HG02610 (cell line): ENCODE measurements around the gene ALDOB.

Source experiments
- ATAC-seq: cut with Tn5 transposase; IDR thresholded peaks from one replicate; pipeline ENCODE4 v1.9.1; 2021; ENCODE audit warnings: mild to moderate bottlenecking, moderate library complexity; ENCODE audit not compliant: unreplicated experiment

Gene ALDOB

DNA sequence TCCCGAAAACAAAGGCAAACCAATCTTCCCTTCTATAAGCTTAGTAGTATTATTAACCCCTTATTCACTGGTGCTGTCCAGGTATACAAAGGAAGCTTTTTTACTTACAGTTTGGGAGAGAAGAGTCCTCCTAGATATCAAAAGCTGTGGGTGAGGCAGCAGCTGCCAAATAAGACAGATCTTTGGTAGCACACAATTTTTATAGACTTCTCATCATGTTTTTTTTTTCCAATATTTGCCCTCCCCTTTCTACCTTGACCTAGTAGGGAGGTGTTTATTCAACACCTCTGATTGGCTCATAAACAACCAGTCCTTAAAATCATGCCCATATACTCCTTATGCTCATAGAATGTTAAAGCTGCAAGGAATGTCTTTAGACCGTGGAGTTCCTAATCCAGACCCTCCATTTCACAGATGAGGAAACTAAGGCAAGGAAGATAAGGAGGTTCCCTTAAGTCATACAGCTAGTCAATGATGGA lies at the start of gene ALDOB:
ALDOB (minus strand) TSS at position 174 of the 479 bp plus-strand sequence. CDS start 4,887 bp downstream, outside the sequence.
- ATAC-seq: no peak

DNA sequence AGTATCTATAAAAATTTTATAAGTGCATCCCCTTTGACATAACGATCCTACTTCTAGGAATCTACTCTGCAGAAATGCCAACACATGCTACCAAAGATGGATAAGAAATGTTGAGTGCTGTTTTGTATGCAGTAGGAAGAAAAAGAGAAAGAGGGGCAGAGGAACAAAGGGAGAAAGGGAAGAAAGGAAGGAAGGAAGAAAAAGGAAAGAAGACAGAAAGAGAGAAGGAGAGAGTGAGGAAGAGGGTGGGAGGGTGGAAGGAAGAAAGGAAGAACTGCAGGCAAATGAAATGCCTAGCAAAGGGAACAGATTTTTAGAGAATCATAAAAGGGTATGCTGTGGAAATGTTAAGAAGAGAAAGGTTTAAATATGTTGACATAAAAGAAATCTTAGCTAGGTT lies 48.5 kb upstream of the ALDOB start:
- ATAC-seq: no peak

DNA sequence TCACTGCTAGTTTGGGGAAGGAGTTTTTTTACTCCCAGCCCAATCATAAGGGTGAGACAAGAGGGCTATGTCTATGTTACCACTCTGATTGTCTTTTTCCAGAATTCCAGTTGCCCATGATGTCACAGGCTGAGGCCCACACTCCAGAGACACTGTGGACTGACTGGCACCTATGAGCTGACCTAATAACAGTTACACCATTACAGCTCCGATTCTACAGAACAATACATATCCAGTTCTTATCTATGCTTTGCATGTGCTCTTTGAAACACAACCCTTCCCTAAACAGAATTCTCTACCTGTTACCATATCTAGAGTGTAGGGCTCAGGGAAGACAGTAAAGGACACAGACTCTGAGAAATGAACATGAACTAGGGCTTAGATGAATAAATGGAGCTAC lies 45.7 kb upstream of the ALDOB start:
- ATAC-seq: no peak

DNA sequence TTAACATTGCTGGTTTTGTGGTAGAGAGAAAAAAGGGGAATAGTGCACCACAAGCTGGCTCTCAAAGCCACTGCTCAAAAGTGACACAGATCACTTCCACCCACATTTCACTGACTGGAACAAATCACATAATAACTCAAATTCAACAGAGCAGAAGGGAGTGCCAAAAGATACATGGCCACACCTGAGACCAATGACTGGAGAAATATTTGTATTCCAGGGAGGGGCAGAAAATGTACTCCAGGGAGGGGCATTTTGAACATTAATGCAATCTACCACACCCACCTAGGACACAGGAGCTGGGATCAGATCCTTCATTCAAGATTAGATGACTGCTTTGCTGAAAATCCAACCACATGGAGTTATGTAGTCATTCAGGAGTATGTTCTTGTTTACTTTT lies 44.8 kb upstream of the ALDOB start:
- no peak for ATAC-seq

DNA sequence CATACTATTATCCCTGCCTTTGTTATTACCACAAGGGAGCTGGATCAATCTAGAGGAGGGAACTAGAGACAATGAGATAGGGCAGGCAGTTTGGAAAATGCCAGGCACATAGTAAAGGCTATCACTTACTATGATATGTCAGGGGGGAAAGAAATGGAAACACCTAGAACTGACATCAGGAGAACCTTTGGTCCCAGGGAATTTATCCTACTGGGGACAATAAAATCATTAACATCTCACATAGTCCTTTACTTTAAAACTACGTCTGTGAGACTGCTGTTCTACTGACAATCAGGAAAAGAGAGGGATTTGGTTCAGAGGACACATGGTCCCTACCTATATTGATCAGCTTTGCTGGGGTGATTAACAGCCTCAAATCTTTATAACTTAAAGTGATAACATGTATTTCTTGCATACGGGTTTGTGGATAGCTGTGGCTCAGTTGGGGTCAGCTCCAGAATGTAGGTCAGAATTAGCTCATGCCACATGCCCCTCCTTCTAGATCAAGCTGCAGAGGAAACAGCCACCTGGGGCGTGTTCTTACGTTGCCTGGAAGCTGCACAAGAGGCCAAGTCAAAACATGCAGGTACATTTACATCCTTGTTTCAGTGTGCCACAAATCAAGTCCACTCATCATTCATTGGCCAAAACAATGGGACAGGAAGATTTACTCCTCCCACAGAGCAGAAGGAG lies 43.9 kb upstream of the ALDOB start:
- no peak for ATAC-seq

DNA sequence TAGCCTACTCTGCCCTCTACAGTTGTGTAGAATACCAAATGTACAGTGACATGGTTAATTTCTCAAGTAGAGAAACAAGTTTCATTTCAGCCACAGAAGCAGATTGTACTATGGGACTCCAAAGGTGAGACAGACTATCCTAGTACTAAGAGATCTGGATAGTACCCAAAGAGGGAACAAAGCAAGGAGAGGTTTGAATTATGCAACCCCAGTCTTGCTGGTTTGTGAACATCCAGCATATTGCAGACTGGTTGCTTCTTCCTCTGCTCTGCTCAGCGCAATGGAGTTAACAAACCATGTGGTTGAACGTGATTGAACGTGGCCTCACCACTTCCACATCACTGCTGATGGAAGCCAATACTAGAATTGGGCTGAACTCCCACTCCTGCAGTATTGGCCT lies 43.3 kb upstream of the ALDOB start:
- no peak for ATAC-seq

DNA sequence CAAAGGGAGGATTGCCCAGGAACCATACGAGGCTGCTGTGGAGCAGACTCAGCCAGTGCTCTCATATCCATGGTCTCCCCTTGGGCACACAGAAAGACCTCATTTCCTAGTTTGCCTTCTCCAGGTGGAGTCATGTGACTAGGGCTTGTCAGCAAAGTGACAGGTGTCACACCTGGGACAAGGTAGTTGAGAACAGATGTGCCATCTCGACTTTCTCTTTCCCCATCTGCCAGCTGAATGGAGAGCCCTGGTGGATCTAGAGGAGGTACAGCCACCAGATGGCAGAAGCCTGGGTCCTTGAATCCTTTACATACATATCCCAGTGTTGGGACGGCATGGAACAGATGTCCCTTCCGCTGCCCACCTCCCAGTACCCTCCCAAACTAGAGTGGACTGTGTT lies 42.9 kb upstream of the ALDOB start:
- ATAC-seq: no peak

DNA sequence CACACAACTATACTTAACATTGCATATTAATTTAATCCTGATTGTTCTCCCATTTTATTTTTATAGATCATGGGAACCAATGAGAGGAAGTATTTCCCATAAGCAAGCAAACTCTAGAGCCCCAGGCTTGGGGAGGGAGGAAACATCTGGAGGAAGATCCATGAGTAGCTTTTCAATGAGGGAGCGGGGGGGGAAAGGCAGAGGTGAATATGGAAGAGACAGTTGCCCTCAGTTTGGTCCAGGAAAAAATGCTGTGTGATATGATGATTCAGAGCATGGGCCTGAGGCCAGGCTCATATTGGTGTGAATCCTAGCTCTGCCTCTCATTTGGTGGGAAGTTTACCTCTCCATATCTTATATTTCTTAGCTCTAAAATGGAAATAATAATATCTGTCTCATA lies 42.2 kb upstream of the ALDOB start:
- ATAC-seq: no peak

DNA sequence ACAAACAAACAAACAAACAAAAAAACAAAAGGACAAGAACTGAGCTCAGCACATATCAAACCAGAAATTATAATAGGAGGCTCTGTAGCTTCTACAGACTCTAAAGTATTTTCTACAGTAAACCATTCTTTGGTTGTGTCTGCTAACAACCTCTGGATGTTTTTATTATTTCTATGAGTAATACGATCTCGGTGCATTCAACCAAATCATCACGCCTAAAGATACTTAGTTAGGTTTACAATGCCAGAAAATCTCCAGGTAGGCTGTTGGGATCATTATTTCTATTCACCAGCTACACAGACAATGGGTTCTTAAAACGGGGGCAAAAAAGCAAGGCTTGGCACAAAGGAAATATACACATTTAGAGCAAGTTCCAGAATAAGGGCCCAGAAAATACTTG lies 41.6 kb upstream of the ALDOB start:
- no peak for ATAC-seq

DNA sequence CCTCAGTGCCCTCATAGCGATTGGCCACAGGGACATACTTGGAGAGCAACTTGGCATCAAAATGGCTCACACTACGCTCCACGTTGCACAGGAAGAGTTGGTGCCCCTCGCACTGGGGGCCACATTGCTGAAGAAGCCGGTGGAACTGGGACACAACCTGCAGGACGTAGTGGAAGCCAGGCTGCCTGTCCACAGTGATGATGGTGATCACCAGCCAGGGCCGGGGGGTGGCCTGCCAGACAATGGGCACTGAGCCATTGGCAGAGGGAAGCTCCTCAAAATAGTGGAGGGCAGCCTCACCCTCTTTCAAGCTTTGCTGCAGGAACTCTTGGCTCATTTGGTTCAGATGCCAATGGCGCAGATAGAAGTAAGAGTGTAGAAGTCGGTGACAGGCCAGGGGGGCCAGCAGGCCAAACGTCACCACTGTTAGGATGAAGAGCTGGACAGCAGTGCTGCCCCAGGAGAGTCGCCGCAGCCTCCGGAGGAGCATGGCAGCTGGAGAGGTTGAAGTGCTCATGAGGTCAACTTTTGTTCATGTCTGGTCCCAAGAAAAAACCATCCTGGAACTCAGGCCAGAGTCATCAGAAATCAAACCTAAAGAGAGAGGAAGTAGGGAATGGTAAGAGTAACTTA lies 41.1 kb upstream of the ALDOB start:
- no peak for ATAC-seq

DNA sequence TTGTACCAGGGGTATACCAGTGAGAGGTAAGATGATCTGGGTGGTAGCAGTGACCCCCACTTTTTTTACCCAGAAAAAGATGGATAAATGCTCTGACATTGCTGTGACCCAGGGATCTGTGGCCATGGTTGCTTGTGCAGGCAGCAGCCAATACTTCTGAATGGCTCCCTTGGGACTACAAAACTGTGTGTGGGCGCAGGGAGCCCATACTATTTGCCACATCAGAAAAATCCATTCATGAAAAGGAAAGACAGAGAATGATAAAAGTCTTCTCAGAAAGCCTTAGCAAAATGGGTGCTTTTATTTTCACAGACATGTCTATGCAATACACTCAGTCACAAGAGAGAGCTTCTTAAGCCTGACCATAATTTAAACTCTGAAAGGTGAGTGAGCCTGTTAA lies 37.3 kb upstream of the ALDOB start:
- no peak for ATAC-seq

DNA sequence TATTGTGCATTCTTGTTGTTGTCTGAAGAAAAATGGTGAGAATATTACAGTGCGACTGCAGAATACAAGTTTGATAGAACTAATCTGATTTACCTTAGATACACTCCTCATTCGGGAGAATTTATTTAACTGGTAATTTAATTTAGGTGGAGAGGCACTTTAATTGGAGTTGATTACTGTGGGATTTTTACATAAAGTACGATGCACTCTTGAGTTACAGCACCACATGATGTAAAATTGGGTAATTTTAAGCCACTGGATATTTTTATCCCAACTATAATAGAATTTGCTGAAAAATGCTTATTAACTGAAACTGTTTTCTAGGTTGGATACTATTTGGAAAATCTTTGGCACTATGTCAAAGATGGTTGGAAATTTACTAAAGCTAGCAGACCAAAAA lies 35.4 kb upstream of the ALDOB start:
- ATAC-seq: no peak

DNA sequence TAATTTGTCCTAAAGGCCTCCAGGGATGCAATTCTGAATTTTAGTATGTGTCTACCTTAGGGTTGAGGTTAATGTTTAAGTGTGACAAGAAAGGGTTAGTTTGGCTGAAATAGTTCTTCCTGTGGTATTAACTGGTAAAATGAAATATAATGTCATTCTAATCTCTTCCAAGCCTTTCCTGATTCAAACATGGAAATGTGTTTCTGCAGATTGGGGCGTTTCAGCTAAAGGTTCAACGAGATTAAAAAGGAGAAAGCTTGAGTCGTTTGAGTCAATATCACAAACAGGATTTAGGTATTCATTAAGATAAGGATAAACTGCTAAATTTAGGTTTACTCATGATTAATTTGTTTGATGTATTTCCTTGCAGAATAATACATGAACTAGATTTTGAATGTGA lies 34.4 kb upstream of the ALDOB start:
- ATAC-seq: no peak

DNA sequence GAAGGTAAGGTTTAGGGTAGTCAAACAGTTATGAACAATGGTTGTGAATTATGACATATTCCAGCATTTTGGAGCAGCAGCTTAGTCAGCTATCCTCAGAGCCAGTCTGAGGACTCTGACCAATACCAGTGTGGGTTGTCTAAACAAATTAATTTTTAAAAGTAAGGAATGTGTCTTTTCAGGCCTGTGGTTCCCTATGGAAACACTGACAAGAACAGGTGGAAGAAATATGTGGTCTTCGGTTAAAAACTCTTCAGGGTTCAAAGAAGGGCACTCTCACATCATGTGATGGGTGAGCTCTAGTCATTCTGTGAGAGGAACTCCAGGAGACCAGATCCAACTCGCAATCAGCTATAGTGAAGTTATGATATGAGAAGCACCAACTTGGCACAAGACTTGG lies 33.5 kb upstream of the ALDOB start:
- no peak for ATAC-seq

DNA sequence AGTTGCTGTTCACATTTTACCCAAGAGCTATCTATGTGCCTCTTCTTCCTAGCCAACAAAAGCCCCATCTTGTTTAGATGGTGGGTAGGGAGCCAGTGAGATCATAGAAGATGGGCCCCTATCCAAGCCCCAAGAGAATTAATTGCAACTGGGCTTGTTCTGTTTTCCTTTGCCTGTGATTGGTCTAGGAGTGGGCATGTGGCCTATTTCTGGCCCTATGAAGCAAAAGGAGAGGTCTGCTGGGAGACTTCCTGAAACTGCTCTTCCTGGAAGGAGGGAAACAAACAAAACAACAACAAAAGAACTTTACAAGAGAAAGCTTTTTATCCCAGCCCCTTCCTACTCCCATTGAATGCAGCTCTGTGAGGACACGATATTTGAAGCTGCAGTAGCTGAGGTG lies 32.5 kb upstream of the ALDOB start:
- ATAC-seq: no peak

DNA sequence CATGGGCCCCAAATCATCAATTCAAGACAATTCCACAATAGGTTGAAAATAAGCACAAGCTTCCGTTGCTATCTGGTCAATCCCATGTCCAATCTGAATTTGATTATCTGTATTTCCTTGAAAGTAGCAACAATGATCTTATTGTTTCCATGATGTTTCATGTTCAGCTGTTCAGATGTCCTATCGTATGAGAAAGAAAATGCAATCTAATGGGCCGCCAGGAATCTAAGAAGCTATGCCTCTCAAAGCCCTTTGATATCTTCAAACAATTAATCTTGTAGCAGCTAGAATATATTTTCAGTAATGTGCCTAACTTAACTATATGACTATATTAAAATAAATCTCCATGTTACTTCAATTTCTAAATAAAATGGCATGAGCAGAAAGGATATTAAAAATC lies 32.1 kb upstream of the ALDOB start:
- ATAC-seq: no peak

DNA sequence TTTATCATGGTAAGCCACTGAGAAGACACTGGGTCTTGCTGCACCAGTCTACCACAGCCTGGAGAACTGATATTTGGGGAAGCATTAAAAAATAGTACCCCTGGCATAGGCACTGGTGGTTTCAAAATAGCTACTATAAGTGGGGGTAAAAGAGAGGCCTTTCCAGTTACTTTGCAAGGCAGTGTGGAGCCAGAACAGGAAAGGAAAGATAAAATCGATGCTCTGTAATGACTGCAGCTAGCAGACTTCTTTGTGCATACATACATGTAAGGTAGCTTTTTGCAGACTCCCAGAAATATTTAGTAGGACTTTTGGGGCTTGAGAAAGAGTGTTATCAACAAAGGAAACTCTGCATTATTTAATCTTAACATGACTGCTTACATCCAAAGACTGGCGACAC lies 31.3 kb upstream of the ALDOB start:
- no peak for ATAC-seq

DNA sequence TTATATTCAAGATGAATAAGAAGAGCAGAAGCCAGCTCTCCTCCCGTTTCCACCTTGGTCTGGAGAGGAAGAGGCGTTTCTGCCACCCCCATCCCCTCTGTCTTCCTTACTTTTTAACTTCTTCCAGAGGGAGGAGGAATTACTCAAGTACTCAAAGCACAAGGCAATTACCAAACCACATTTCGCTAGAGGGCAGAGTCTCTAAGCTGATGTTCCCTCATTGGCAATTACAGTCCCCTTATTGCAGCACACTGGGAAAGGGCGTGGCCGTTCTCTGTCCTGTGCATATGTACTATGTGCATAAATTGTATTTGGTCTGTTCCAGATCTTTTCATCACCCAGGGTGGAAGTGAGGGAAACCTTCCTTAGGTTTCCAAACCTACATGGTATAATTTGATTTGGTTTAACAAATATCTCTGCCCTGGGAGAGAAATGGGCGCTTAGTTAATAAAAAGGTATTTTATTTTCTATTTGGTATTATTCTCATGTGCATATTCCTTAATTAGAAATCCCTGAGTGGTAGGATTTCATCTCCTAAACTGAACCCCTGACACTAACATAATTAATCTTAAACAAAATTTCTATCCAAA lies 29.8 kb upstream of the ALDOB start:
- ATAC-seq: no peak

DNA sequence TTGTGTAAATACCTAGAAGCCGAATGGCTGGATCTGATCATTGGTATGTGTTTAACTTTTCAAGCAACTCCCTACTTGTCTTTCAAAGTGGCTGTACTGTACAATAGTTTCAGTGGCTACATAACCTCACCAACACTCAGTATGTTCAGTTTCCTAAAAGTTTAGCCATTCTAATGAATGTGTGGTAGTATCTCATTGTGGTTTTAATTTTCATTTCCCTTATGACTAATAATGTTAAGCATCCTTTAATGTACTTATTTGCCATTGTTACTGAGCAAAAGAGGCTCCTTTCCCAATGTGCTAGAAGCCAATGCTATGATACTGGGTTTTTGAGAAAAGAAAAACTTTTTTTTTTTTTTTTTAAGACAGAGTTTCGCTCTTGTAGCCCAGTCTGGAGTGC lies 27.8 kb upstream of the ALDOB start:
- ATAC-seq: no peak

DNA sequence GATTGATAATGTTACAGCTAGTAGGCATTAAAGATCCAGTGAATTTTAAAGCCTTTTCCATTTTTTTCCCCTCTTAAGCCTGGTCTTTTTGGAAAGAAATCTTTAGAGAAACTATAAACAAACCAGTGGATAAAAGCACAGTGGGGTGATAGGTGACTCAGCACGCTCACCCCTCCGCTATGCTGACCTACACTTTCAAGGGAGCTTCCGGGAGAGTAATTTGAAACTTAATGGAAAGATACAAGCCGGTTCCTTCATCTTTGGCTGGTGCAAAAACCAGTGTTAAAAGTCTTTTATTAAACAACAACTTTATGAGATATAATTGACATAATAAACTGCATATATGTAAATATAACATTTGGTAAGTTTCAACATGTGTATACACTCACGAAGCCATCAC lies 27.0 kb upstream of the ALDOB start:
- no peak for ATAC-seq

DNA sequence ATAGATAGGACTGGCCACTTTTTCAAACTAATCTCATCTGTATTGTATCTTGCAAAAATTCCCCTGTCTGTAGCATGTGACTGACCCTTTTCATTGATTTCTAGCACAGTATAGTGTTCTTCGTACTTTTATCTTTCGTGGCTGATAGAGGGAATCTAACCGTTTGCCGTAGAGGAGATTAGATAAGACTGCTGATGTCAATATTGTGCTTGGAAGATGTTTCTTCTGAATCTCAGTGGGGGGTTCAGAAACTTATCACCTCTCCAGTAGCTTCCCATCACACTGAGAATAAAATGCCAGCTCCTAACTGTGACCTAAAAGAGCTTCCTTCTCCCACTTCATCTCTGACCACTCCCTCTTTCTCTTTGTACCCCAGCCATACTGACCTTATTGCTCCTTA lies 25.4 kb upstream of the ALDOB start:
- no peak for ATAC-seq

DNA sequence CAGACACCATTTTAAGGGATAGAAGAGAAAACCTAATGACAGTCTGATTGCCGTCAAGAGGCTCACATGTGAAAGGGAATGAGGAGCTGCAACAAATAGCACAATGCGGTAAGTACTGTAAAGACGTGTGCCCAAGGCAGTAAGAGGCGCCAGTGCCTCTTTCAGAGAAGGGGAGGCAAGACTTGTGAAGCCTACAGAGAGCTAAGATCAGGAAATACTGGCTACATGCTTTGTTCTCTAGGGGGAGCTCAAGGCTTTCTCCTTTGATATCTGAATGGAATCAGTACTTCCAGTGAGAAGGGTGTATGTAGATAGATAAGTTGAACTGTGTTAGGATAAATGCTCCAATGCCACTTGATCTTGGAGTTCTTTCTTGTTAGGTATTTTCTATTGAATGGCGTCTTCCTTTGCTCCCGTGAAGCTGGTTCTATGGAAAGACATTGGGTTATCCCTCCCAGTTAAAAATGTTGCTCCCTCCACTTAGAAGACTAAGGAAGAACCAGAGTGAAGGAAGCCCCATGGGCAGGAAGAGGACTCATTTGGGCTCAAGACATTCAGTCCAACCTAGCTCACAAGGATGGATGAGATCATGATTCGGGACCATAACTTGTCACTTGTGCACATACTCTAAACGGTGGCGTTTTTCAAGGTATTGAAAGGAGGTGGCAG lies 23.5 kb upstream of the ALDOB start:
- ATAC-seq: peak; percentile 95
